ENCODE results near the gene ZMAT5.

Gene ZMAT5

GRCh38 chr22:29766632-29767170 is at the start of gene ZMAT5:
Gene ZMAT5 (minus strand): TSS chr22:29767007. CDS start chr22:29748544, 18,463 bp downstream.
- peak; percentile 82 for DNase-seq (ENCODE audit: low read depth)

- no peak for DNase-seq (ENCODE audit: low read depth)
Observed at GRCh38 chr22:29816539-29816938, 49.7 kb upstream of the ZMAT5 start.

- DNase-seq (ENCODE audit: low read depth): no peak
Observed at GRCh38 chr22:29816128-29816527, 49.3 kb upstream of the ZMAT5 start.

- DNase-seq (ENCODE audit: low read depth): no peak
Observed at GRCh38 chr22:29815580-29815979, 48.8 kb upstream of the ZMAT5 start.

GRCh38 chr22:29814003-29814402 is 47.2 kb upstream of the ZMAT5 start:
- no peak for DNase-seq (ENCODE audit: low read depth)

- no peak for DNase-seq (ENCODE audit: low read depth)
Observed at GRCh38 chr22:29813563-29813962, 46.8 kb upstream of the ZMAT5 start.

- no peak for DNase-seq (ENCODE audit: low read depth)
Observed at GRCh38 chr22:29813126-29813525, 46.3 kb upstream of the ZMAT5 start.

- DNase-seq (ENCODE audit: low read depth): no peak
Observed at GRCh38 chr22:29811377-29811776, 44.6 kb upstream of the ZMAT5 start.

- DNase-seq (ENCODE audit: low read depth): no peak
Observed at GRCh38 chr22:29810216-29810615, 43.4 kb upstream of the ZMAT5 start.

- DNase-seq (ENCODE audit: low read depth): no peak
Observed at GRCh38 chr22:29806196-29806595, 39.4 kb upstream of the ZMAT5 start.

- no peak for DNase-seq (ENCODE audit: low read depth)
Observed at GRCh38 chr22:29804985-29805384, 38.2 kb upstream of the ZMAT5 start.

GRCh38 chr22:29803190-29803589 is 36.4 kb upstream of the ZMAT5 start:
- DNase-seq (ENCODE audit: low read depth): no peak

- no peak for DNase-seq (ENCODE audit: low read depth)
Observed at GRCh38 chr22:29801796-29802195, 35.0 kb upstream of the ZMAT5 start.

GRCh38 chr22:29801153-29801552 is 34.3 kb upstream of the ZMAT5 start:
- DNase-seq (ENCODE audit: low read depth): no peak

- no peak for DNase-seq (ENCODE audit: low read depth)
Observed at GRCh38 chr22:29799217-29799680, 32.4 kb upstream of the ZMAT5 start.

- no peak for DNase-seq (ENCODE audit: low read depth)
Observed at GRCh38 chr22:29798801-29799200, 32.0 kb upstream of the ZMAT5 start.

GRCh38 chr22:29798318-29798717 is 31.5 kb upstream of the ZMAT5 start:
- no peak for DNase-seq (ENCODE audit: low read depth)

GRCh38 chr22:29797351-29797750 is 30.5 kb upstream of the ZMAT5 start:
- no peak for DNase-seq (ENCODE audit: low read depth)

GRCh38 chr22:29795663-29796062 is 28.9 kb upstream of the ZMAT5 start:
- DNase-seq (ENCODE audit: low read depth): no peak

- DNase-seq (ENCODE audit: low read depth): no peak
Observed at GRCh38 chr22:29793396-29793795, 26.6 kb upstream of the ZMAT5 start.

- no peak for DNase-seq (ENCODE audit: low read depth)
Observed at GRCh38 chr22:29790061-29790460, 23.3 kb upstream of the ZMAT5 start.

- DNase-seq (ENCODE audit: low read depth): no peak
Observed at GRCh38 chr22:29788339-29789279, 21.8 kb upstream of the ZMAT5 start.

- no peak for DNase-seq (ENCODE audit: low read depth)
Observed at GRCh38 chr22:29787371-29787980, 20.7 kb upstream of the ZMAT5 start.

Data from activated gamma-delta T cell treated with anti-CD3 and anti-CD28 coated beads, Interleukin-2, amount 50 U/mL, for 16 hours (primary cell).